Activated CD4-positive, alpha-beta T cell treated with anti-CD3 and anti-CD28 coated beads for 48 hours (primary cell): ENCODE measurements around the gene UBE2G1.
"Not testable (repeated sequence)": the region's sequence is repeated elsewhere in the genome, so short reads cannot be mapped to it uniquely, and the experiment has no call there.

Source experiments
- DNase-seq: peaks from one replicate; pipeline ENCODE4 v3.0.0-alpha.2; 2020

UBE2G1 gene

GRCh38 chr17:4295686-4296085, 70.8 kb downstream of the UBE2G1 start:
- no peak for DNase-seq

DNA sequence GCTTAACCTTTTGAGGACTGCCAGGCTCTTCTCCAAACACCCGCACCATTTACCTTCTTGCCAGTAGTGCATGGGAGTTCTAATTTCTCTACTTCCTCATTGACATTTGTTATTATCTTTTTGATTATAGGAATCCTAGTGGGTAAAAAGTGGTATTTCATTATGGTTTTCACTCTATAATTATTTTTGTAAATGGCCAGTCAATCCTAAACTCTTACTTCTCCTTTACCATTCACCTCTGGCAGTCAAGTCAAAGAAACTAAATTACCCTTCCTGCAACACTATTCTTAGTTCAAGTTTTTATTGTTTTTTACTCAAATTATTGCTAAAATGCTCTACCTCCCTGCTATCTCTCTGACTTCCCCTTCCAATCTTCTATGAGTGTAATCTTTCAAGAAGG, 72.9 kb downstream of the UBE2G1 start:
- no peak for DNase-seq

DNA sequence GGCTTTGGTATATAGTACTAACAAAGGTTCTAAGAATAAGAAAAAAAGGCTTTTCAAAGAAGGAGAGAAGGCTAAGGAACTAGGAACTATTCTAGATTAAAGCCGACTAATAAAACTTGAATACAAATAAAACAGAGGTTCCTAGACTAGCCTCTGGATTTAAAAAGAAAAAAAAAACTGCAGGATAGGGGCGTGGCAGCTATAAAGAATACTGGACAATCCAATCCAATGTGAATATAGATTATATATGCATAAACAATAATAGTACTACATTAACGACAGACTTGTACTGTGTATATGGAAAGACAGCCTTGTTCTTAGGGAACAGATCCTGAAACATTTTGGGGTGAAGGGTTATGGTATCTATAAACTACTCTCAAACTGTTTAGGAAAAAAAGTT, 78.8 kb downstream of the UBE2G1 start:
- no peak for DNase-seq

DNA sequence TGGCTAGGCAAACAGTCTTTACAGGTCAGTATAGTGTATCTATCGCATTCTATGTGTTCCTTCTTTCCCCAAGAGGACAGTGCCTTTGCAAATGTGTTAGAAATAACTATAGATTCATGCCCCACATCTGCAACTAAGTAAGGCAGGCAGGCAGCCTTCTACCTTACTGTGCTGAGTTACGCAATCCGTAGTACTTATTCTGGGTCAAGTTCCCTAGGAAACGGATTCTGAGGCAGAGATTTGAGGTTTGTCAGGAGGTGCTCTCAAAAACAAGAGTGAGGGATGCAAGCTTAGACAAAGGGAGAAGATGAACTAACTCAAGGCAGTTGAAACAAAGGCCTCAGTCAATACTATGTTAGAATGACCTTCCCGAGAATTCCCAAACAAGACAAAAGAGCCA, 90.0 kb downstream of the UBE2G1 start:
- no peak for DNase-seq

DNA sequence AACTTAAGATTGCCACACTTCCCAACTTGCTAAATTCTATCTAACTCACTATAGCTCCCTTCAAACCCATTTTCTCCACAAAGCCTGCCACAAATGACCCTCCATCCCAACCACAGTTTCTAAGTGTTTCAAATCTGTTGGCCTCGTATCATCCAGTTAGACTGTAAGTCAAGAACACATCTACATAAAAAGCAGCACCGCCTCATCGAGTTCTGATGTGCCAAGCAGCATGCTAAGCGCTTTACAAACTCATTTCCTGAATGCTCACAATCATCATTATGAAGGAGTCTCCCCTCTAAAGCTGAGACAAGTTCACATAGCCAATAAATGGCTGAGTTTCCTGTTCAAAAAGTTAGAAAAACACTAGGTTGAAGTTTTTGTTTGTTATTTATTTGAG, 93.5 kb downstream of the UBE2G1 start:
- no peak for DNase-seq

GRCh38 chr17:4272213-4272971, 94.1 kb downstream of the UBE2G1 start:
- no peak for DNase-seq

DNA sequence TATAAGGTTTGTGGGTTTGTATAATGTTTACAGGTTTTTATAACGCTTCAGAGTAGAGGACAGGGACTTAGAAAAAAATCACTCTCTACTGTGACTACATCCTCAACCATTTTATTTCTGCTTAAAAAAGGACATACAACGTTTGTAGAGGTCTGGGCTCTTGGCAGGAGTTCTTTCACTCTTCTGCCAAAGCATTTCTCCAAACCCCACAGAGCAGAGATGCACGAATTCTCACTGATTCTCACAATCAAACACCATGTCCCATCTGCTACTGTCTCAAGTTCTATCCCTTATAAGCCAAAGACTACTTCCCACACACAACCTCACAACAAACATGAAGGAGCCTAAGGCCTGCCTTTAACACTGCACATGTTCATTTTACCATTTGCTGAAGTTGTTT, 95.7 kb downstream of the UBE2G1 start:
- DNase-seq = no peak

- no peak for DNase-seq
Measured at GRCh38 chr17:4269915-4270314, 96.6 kb downstream of the UBE2G1 start.

- no peak for DNase-seq
Measured at GRCh38 chr17:4267402-4267801, 99.1 kb downstream of the UBE2G1 start.

DNA sequence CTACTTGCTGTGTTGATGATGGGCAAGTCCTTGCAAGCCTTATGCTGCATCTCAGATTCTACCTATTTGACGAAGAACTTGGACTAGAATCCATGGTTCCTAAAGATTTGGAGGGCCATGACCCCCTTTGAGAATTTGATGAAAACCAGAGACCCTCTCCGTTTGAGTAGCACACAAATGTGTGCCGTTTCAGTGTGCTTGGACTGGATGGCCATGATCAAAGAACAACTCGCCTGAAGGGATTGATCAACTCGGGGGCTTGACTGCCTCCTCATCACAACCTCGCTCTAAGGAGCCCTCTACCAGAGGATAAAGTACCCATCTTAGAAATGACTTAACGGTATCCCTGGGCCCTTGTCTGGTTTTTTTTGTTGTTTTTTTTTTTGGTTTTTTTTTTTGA, 99.9 kb downstream of the UBE2G1 start:
- no peak for DNase-seq

GRCh38 chr17:4263282-4264215, 102.9 kb downstream of the UBE2G1 start, which contains the start of gene ANKFY1:
Gene ANKFY1, minus strand, starts transcription at chr17:4263979. Its CDS starts 38 bp downstream, at chr17:4263941.
- DNase-seq = peak; percentile 99

GRCh38 chr17:4262703-4263102, 103.8 kb downstream of the UBE2G1 start:
- DNase-seq = no peak

GRCh38 chr17:4261452-4261851, 105.0 kb downstream of the UBE2G1 start:
- DNase-seq = no peak

- no peak for DNase-seq
Measured at GRCh38 chr17:4258867-4259266, 107.6 kb downstream of the UBE2G1 start.

DNA sequence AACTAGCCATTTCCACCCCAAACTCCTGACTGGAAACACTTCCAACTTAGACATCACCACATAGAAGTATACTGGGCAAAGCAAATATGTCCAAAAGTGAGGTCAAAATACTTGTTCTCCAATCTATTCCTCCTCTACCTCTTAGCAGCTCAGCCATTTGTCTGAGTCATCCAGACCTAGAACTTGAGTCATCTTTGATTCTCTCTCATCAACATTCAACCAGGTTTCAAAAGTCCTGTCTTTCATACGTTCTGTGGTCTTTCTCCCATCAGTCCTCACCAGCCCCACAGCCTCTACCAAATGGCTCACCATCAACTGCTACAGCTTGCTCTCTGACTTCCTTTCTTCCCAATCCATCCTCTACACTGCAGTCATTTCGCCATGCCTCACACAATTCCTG, 109.5 kb downstream of the UBE2G1 start:
- DNase-seq = no peak

DNA sequence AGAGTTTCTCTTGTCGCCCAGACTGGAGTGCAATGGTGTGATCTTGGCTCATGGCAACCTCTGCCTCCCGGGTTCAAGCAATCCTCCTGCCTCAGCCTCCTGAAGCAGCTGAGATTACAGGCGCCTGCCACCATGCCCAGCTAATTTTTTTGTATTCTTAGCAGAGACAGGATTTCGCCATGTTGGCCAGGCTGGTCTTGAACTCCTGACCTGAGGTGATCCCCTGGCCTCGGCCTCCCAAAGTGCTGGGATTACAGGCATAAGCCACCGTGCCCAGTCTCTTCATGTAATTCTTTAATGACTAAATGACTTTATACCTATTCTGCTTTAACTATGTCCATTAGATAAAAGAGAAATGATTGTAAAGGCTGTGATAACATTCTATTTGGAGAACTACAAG, 111.2 kb downstream of the UBE2G1 start:
- not testable (repeated sequence) for DNase-seq

- no peak for DNase-seq
Measured at GRCh38 chr17:4250887-4251286, 115.6 kb downstream of the UBE2G1 start.

DNA sequence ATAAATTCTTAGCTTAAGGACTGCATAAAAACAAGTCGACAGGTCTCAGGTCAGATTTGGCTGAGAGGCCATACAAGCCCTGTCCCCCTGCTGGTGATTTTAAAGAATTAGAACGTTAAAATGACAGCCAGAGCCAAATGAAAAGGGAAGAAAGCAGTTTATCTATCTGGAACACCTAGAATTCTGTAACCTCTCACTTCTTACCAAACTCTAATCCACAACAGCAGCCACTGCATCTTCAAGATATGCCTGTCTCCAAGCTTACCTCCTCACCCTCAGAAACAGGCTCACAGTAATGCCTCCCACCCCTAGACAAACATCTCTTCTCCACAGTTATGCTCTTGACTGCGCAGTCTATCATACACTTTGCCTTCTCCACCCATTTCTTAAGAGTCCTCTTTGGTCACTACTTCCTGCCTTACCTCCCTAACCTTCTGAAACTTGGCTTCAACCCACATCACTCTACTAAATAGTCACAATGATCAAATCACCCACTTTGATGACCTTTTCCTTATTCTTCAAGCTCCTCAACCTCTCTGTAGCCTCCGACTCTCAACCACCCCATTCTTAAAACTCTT, 116.9 kb downstream of the UBE2G1 start:
- DNase-seq = no peak

DNA sequence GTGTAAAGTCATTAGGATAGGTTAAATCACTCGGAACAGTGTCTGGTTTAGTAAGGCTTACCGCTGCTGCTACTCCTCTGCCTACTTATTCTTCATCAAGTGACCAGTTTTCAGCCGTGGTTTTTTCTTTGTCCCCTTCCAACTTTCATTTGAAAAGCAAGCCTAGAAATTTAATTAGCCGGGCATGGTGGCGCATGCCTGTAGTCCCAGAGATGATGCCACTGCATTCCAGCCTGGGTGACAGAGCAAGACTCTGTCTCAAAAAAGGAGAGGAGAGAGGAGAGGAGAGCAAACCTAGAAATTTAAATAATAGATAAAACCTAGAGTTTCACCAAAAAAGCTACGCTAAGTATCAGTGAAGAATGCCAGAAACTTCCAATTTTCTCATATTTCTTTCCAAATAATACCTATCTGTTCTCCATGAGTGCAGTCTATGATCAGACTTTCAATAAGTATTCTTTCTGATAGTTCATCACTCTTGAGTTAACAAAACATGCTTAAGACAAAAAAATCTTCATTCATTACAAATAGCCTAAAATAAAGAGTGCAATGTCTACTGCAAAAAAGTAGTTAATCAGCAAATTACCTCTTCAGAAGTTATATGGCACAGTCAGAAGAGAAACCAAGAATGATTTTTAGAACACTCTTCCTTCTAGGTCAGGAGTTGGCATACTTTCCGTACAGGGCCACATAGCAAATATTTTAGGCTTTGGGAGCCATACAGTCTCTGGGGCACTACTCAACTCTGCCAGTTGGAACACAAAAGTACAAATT, 117.8 kb downstream of the UBE2G1 start:
- no peak for DNase-seq

DNA sequence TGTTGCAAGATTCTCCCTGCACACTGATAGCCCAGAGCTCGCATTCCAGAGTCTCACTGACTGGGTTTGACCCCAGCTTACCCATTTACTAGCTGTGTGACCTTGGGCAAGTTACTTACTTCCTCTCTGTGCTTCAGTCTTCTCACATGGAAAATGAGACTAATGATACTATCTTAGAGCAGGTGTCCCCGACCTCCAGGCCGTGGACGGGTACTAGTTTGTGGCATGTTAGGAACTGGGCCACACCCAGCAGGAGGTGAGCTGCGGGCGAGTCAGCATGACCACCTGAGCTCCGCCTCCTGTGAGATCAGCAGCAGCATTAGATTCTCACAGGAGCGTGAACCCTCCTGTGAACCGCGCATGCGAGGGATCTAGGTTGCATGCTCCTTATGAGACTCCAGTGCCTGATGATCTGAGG, 118.5 kb downstream of the UBE2G1 start:
- peak; percentile 13 for DNase-seq

DNA sequence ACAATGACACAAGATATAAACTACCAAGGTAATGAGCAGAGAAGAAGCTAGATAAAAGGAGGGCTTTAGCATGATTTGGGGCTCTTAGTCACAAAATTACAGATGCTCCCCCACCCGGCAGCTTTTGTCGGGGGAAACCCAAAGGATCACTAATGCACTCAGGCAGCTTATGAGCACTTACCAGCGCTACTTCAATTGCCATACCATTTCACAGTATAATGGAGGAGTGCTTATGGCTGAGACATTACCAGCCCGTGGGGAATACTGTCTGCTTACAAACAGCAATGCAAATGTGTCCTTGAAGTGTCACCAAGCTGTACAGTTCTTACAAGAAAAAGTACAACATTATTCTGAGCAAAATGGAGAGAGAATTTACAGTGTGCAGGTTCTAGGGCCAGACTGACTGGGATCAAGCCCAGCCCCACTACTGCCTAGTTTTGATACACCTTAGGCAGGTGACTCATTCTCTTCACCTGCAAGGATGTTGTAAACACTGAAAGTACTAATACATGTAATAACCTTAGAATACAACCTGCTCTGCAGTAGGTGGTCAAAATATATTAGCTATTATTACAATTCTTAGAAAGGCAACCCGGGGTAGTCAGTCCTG, 119.0 kb downstream of the UBE2G1 start:
- DNase-seq = no peak

DNA sequence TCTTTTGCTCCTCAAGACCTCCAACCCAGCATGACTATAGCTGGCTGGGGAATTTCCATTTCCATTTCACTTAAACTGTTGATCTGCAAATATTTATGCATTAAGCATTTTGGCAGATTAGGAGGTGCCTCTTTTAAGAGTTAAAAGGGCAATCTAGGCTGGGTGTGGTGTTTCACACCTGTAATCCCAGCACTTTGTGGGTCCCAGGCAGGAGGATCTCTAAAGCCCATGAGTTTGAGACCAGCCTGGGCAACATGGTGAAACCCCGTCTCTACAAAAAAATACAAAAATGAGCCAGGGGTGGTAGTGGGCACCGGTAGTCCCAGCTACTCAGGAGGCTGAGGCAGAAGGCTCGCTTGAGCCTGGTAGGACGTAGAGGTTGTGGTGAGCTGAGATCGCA, 119.8 kb downstream of the UBE2G1 start:
- no peak for DNase-seq
